ENCODE results near the gene PELI1. TPM values are rescaled to one million over a fixed set of nuclear protein-coding genes. Genes with fewer than 3 reads are reported as not detected.

The PELI1 gene
- total RNA-seq, 1 donor from 2014 or later = 88.7 TPM

- H3K36me3 ChIP-seq = no peaks in the 10 kb centered on the region
- no peaks in the 10 kb centered on the region for H3K79me2 ChIP-seq (ENCODE audit: low read depth)
- Mint-ChIP-seq H3K36me3 (no peaks in the 10 kb centered on the region), H3K4me3 (no peak overlapping the region), H3K4me1 (no peaks in the 10 kb centered on the region), H3K27me3 (ENCODE audit: insufficient read depth, low read depth) (no peaks in the 10 kb centered on the region), H3K27ac (no peak overlapping the region), H3K9me3 (no peaks in the 10 kb centered on the region)
- H3K4me3 ChIP-seq = no peak overlapping the region
- H3F3A ChIP-seq (ENCODE audit: low read depth) = no peaks in the 10 kb centered on the region
- H3K4me2 ChIP-seq = no peak overlapping the region
- no peak for TF ChIP-seq EZH2 (IDR thresholded peaks at IDR 0.05)
- TF ChIP-seq CTCF (IDR thresholded peaks at IDR 0.05) = no peak
- no peak for TF ChIP-seq EZH2phosphoT487 (IDR thresholded peaks at IDR 0.05)
- no peaks in the 10 kb centered on the region for H3K27me3 ChIP-seq
- no peak overlapping the region for H3K9ac ChIP-seq
- H2AFZ ChIP-seq (replicated peaks) = no peak overlapping the region
- no peaks in the 10 kb centered on the region for H4K20me1 ChIP-seq (ENCODE audit: low read depth)
- no peaks in the 10 kb centered on the region for H3K9me3 ChIP-seq (ENCODE audit: low read depth)
- H3K4me1 ChIP-seq = peaks cover 14% of the 10 kb centered on the region
- no peak for DNase-seq (ENCODE audit: low spot score)
- H3K27ac ChIP-seq = no peak overlapping the region
Observed at GRCh38 chr2:64165706-64166105, 21.5 kb upstream of the PELI1 start.

GRCh38 chr2:64164629-64165028 lies 20.4 kb upstream of the PELI1 start:
- H3K4me1 Mint-ChIP-seq = no peaks in the 10 kb centered on the region
- Histone ChIP-seq H3K36me3 (no peaks in the 10 kb centered on the region), H3K27me3 (no peaks in the 10 kb centered on the region), H3K79me2 (ENCODE audit: low read depth) (no peaks in the 10 kb centered on the region), H3K4me2 (no peak overlapping the region), H3K9ac (no peak overlapping the region), H3K4me1 (peaks cover 14% of the 10 kb centered on the region), H2AFZ (replicated peaks) (no peak overlapping the region), H3K4me3 (no peak overlapping the region), H3K27ac (no peak overlapping the region), H3K9me3 (ENCODE audit: low read depth) (no peaks in the 10 kb centered on the region), H4K20me1 (ENCODE audit: low read depth) (no peaks in the 10 kb centered on the region), H3F3A (ENCODE audit: low read depth) (no peaks in the 10 kb centered on the region)
- TF ChIP-seq EZH2 (IDR thresholded peaks at IDR 0.05) (no peak), CTCF (IDR thresholded peaks at IDR 0.05) (no peak), EZH2phosphoT487 (IDR thresholded peaks at IDR 0.05) (no peak)
- H3K27ac Mint-ChIP-seq = no peak overlapping the region
- H3K36me3 Mint-ChIP-seq = no peaks in the 10 kb centered on the region
- H3K27me3 Mint-ChIP-seq (ENCODE audit: insufficient read depth, low read depth) = no peaks in the 10 kb centered on the region
- H3K4me3 Mint-ChIP-seq = no peak overlapping the region
- H3K9me3 Mint-ChIP-seq = no peaks in the 10 kb centered on the region
- no peak for DNase-seq (ENCODE audit: low spot score)

GRCh38 chr2:64162516-64162915 lies 18.3 kb upstream of the PELI1 start:
- Histone ChIP-seq H3K27me3 (no peaks in the 10 kb centered on the region), H3K9ac (no peak overlapping the region)
- no peaks in the 10 kb centered on the region for H3K27me3 Mint-ChIP-seq (ENCODE audit: insufficient read depth, low read depth)

More at GRCh38 chr2:64162516-64162915, 18.3 kb upstream of the PELI1 start:
- DNase-seq (ENCODE audit: low spot score) = no peak
- TF ChIP-seq EZH2 (IDR thresholded peaks at IDR 0.05) (no peak), EZH2phosphoT487 (IDR thresholded peaks at IDR 0.05) (no peak), CTCF (IDR thresholded peaks at IDR 0.05) (no peak)
- Mint-ChIP-seq H3K9me3 (no peaks in the 10 kb centered on the region), H3K36me3 (no peaks in the 10 kb centered on the region), H3K4me3 (no peak overlapping the region), H3K4me1 (peaks cover 2% of the 10 kb centered on the region), H3K27ac (no peak overlapping the region)
- Histone ChIP-seq H2AFZ (replicated peaks) (no peak overlapping the region), H3K79me2 (ENCODE audit: low read depth) (no peaks in the 10 kb centered on the region), H3K4me3 (no peak overlapping the region), H3K9me3 (ENCODE audit: low read depth) (no peaks in the 10 kb centered on the region), H3K4me1 (peaks cover 12% of the 10 kb centered on the region), H3K27ac (no peak overlapping the region), H3F3A (ENCODE audit: low read depth) (no peaks in the 10 kb centered on the region), H4K20me1 (ENCODE audit: low read depth) (no peaks in the 10 kb centered on the region), H3K4me2 (no peak overlapping the region), H3K36me3 (no peaks in the 10 kb centered on the region)

All from neural progenitor cell (in vitro differentiated cells).